ENCODE results near the gene STPG1.
A peak's percentile ranks its signal among the peaks of the same experiment; 100 is the strongest.

DNA sequence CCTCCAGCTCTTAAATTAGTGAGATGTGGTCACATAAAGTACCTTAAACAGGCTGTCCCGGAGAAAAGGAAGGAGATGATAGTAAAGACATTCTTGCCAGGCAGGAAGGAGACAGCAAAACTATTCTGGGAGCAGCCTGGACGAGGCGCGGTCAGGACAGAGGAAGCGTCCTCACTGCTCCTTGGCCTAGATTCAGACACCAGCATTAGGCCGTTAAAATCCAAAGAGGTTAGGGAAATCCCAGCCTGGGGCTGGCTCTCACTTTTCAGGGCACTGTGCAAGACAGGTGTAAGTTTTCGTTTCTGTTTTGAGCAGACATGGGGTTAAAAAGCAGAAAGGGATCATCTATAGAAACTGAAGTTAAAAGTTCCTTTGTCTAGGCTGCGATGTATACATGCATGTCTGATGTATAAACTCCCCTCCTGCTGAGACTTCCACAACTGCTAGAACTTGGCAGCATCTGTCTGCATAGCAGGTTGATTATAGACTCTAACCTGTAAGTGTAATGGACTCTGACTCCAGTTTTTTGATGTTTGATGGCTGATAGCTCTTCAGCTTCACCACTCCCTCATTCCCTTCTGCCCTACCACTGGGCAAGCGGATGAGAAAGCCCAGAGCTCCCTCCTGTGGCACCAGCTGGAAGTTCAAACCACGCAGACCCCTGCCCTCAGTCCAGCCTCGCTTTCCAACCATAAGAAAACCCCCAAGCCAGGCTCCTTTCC, 21.5 kb downstream of the STPG1 start:
- TF ChIP-seq, protein P1, sequence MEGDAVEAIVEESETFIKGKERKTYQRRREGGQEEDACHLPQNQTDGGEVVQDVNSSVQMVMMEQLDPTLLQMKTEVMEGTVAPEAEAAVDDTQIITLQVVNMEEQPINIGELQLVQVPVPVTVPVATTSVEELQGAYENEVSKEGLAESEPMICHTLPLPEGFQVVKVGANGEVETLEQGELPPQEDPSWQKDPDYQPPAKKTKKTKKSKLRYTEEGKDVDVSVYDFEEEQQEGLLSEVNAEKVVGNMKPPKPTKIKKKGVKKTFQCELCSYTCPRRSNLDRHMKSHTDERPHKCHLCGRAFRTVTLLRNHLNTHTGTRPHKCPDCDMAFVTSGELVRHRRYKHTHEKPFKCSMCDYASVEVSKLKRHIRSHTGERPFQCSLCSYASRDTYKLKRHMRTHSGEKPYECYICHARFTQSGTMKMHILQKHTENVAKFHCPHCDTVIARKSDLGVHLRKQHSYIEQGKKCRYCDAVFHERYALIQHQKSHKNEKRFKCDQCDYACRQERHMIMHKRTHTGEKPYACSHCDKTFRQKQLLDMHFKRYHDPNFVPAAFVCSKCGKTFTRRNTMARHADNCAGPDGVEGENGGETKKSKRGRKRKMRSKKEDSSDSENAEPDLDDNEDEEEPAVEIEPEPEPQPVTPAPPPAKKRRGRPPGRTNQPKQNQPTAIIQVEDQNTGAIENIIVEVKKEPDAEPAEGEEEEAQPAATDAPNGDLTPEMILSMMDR (IDR thresholded peaks at IDR 0.05): peak; percentile 84
- no peak for TF ChIP-seq ZFX (IDR thresholded peaks at IDR 0.05; ENCODE audit: borderline replicate concordance)
